Parathyroid adenoma (tissue), 2 donors: ENCODE data around the gene PROCR.
"Not testable (repeated sequence)": the region's sequence is repeated elsewhere in the genome, so short reads cannot be mapped to it uniquely, and the experiment has no call there.

Experiments
- H2AFZ ChIP-seq: fragments of 300-600 bp; sonication (generic); one replicate; pipeline ENCODE4 v1.7.0; 2017; ENCODE audit warnings: antibody characterized with exemption, mild to moderate bottlenecking
- H3K27ac ChIP-seq: fragments of 300-600 bp; sonication (generic); one replicate; pipeline ENCODE4 v1.7.0; 2017
- H3K27me3 ChIP-seq: fragments of 300-600 bp; sonication (generic); one replicate; pipeline ENCODE4 v1.7.0; 2017; ENCODE audit warnings: low read length; ENCODE audit not compliant: control insufficient read depth, insufficient read depth
- H3K36me3 ChIP-seq: fragments of 300-600 bp; sonication (generic); one replicate; pipeline ENCODE4 v1.7.0; 2017; ENCODE audit warnings: low read length; ENCODE audit not compliant: control insufficient read depth, insufficient read depth
- H3K4me1 ChIP-seq: fragments of 300-600 bp; sonication (generic); one replicate; pipeline ENCODE4 v1.7.0; 2017; ENCODE audit warnings: control low read depth
- H3K4me2 ChIP-seq: fragments of 300-600 bp; sonication (generic); one replicate; pipeline ENCODE4 v1.7.0; 2017; ENCODE audit warnings: low read length
- H3K4me3 ChIP-seq: fragments of 300-600 bp; sonication (generic); one replicate; pipeline ENCODE4 v1.7.0; 2017; ENCODE audit warnings: low read depth, low read length
- H3K79me2 ChIP-seq: fragments of 300-600 bp; sonication (generic); one replicate; pipeline ENCODE4 v1.7.0; 2017; ENCODE audit warnings: control low read depth
- H3K9ac ChIP-seq: fragments of 300-600 bp; sonication (generic); one replicate; pipeline ENCODE4 v1.7.0; 2017; ENCODE audit warnings: mild to moderate bottlenecking
- H3K9me3 ChIP-seq: fragments of 300-600 bp; sonication (generic); one replicate; pipeline ENCODE4 v1.7.0; 2017; ENCODE audit warnings: low read length; ENCODE audit not compliant: control insufficient read depth
- CTCF ChIP-seq: fragments of 300-600 bp; sonication (generic); IDR thresholded peaks from one replicate; pipeline ENCODE4 v1.7.0; 2017; ENCODE audit warnings: antibody characterized with exemption, mild to moderate bottlenecking
- donor health status: primary hyperparathyroidism.

Gene PROCR

GRCh38 chr20:35156978-35157377 is 14.9 kb upstream of the PROCR start:
- TF ChIP-seq CTCF: no peak
- H3K4me1 ChIP-seq: no peaks in the 10 kb centered on the region
- no peak overlapping the region for H3K9ac ChIP-seq
- no peak overlapping the region for H3K27ac ChIP-seq
- no peak overlapping the region for H2AFZ ChIP-seq
- H3K4me2 ChIP-seq: no peak overlapping the region
- H3K27me3 ChIP-seq: no peaks in the 10 kb centered on the region
- no peaks in the 10 kb centered on the region for H3K9me3 ChIP-seq
- no peaks in the 10 kb centered on the region for H3K36me3 ChIP-seq
- no peak overlapping the region for H3K4me3 ChIP-seq
- H3K79me2 ChIP-seq: no peaks in the 10 kb centered on the region

DNA sequence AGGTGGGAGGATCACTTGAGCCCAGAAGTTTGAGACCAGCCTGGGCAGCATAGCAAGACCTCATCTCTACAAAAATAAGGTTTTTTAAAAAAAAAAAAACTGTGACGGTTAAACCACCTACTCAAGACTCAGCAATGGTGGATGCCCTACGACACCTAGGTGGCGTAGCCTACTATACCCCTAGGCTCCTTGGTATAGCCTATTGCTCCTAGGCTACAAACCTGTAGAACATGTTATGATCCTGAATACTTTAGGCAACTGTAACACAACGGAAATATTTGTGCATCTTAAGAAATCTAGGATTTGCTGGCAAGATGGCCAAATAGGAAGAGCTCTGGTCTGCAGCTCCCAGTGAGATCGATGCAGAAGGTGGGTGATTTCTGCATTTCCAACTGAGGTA is 11.5 kb upstream of the PROCR start:
- H3K79me2 ChIP-seq, H3K9me3 ChIP-seq, H3K27ac ChIP-seq, H3K27me3 ChIP-seq, H3K9ac ChIP-seq, H2AFZ ChIP-seq, H3K4me3 ChIP-seq, H3K36me3 ChIP-seq, H3K4me2 ChIP-seq, H3K4me1 ChIP-seq: not testable (repeated sequence)

DNA sequence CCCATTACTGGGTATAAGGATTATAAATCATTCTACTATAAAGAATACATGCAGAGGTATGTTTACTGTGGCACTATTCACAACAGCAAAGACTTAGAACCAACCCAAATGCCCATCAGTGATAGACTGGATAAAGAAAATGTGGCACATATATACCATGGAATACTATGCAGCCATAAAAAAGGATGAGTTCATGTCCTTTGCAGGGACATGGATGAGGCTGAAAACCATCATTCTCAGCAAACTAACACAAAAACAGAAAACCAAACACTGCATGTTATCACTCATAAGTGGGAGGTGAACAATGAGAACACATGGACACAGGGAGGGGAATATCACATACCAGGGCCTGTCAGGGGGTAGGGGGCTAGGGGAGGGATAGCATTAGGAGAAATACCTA is 7.3 kb upstream of the PROCR start:
- H3K9ac ChIP-seq, H2AFZ ChIP-seq, H3K79me2 ChIP-seq, H3K4me1 ChIP-seq, H3K9me3 ChIP-seq, H3K4me3 ChIP-seq, H3K4me2 ChIP-seq, H3K27me3 ChIP-seq, H3K27ac ChIP-seq, H3K36me3 ChIP-seq: not testable (repeated sequence)

DNA sequence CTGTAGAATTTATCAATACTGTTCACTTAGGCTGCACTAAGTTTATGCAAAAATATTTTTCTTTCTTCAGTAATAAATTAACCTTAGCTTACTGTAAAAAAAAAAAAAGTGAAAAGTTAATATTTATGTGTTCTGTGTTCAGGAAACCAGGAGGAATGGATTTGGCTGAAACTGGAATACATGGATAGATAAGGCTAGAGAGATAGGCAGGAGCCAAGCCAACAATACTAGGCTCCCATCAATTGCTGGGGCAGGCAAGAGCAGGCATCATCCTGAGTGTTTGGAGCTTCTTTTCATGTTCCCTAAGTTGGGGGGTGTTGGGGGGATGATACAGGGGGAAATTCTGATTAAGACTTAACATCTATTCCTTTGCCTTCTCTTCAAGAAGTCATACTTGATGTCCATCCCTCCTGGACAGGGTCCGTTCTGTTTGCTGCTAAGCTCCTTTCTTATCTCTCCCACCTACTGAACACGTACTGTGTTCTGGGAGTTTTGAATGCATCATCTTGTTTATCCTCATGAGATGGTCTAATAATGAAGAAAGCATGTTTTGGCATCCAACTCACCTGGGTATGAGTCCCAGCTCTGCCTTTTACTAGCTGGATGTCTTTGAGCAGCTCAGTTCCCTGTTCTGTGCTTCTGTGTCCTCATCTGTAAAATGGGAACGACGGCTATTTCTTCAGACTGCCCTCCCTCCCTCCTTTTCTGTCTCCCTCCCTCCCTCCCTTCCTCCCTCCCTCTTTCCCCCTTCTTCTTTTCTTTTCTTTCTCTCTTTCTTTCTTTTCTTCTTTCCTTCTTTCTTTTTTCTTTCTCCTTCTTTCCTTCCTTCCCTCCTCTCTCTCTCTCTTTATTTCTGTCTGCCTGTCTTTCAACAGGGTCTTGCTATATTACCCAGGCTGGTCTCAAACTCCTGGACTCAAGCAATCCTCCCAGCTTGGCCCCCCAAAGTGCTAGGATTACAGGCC is 6.4 kb upstream of the PROCR start:
- H3K79me2 ChIP-seq: no peaks in the 10 kb centered on the region
- H3K4me2 ChIP-seq: no peak overlapping the region
- no peak overlapping the region for H3K9ac ChIP-seq
- no peaks in the 10 kb centered on the region for H3K9me3 ChIP-seq
- no peak overlapping the region for H3K4me3 ChIP-seq
- no peaks in the 10 kb centered on the region for H3K4me1 ChIP-seq
- H2AFZ ChIP-seq: no peak overlapping the region
- no peaks in the 10 kb centered on the region for H3K36me3 ChIP-seq
- no peak for TF ChIP-seq CTCF
- H3K27me3 ChIP-seq: no peaks in the 10 kb centered on the region
- H3K27ac ChIP-seq: no peak overlapping the region

DNA sequence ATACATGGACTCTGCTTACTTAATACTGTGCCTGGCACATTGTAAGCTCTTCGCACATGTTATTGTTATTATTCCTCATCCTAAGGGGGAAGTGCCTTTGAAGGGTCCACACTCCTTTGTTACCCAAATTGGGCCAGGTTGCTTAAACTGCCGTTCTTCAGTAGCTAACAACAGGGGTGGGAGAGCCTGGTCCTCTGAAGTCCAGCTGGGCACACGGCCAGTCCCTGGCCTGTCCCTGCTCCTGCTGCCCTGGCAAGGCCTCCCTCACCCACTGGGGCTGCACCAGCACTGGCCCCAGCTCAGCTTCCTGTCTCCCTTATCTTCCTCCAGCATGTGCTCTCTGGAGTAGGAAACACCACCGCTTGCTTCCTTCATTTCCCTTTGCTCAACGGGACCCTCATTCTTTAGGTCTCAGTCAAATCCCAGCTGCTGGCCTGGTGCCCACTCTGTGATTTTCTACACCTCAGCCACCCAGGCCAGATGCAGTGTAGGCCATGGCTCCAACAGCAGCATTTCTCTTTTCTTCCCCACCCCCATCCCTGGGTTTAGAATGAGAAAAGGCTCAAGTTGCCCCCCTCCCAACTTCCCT is 5.5 kb upstream of the PROCR start:
- Histone ChIP-seq H3K4me2 (no peak overlapping the region), H3K79me2 (no peaks in the 10 kb centered on the region), H3K9ac (no peak overlapping the region), H3K27me3 (no peaks in the 10 kb centered on the region), H3K36me3 (no peaks in the 10 kb centered on the region), H3K4me1 (no peaks in the 10 kb centered on the region), H2AFZ (peak overlapping the region; percentile 23), H3K27ac (no peak overlapping the region), H3K9me3 (no peaks in the 10 kb centered on the region), H3K4me3 (no peak overlapping the region)
- TF ChIP-seq CTCF: no peak
